Measurements from ENCODE around the gene FHIT.

GRCh38 chr3:60730371-60730770 is 520.9 kb downstream of the FHIT start:
- TF ChIP-seq CTCF (IDR thresholded peaks at IDR 0.05) (no peak), POLR2AphosphoS5 (IDR thresholded peaks at IDR 0.05) (no peak)

Measured in transverse colon (tissue), 4 donors.